CD4-positive, alpha-beta T cell treated with Interleukin-4 for 1 hour (primary cell): Measurements from ENCODE around the gene NCKAP5.
"Not testable (repeated sequence)": the region's sequence is repeated elsewhere in the genome, so short reads cannot be mapped to it uniquely, and the experiment has no call there.

Experiments
- DNase-seq, 2 donors: peaks; one replicate each; pipeline ENCODE4 v3.0.0-alpha.2; 2020 to 2022

The NCKAP5 gene

GRCh38 chr2:133492719-133493380 lies 75.4 kb downstream of the NCKAP5 start:
- DNase-seq, result no peak

- no peak for DNase-seq
Observed at GRCh38 chr2:133490411-133490980, 77.8 kb downstream of the NCKAP5 start.

GRCh38 chr2:133489641-133490410 lies 78.4 kb downstream of the NCKAP5 start:
- DNase-seq, result no peak

GRCh38 chr2:133489146-133489545 lies 79.1 kb downstream of the NCKAP5 start:
- DNase-seq, result no peak

GRCh38 chr2:133486771-133487191 lies 81.5 kb downstream of the NCKAP5 start:
- no peak for DNase-seq

GRCh38 chr2:133485868-133486267 lies 82.4 kb downstream of the NCKAP5 start:
- DNase-seq, result no peak

GRCh38 chr2:133484784-133485183 lies 83.5 kb downstream of the NCKAP5 start:
- DNase-seq, result no peak

GRCh38 chr2:133484106-133484505 lies 84.2 kb downstream of the NCKAP5 start:
- no peak for DNase-seq

GRCh38 chr2:133483181-133483580 lies 85.1 kb downstream of the NCKAP5 start:
- no peak for DNase-seq

GRCh38 chr2:133480707-133481429 lies 87.4 kb downstream of the NCKAP5 start:
- DNase-seq, result no peak

GRCh38 chr2:133477616-133477990 lies 90.7 kb downstream of the NCKAP5 start:
- no peak for DNase-seq

- no peak for DNase-seq
Observed at GRCh38 chr2:133476931-133477615, 91.2 kb downstream of the NCKAP5 start.

- DNase-seq, result no peak
Observed at GRCh38 chr2:133476286-133476685, 92.0 kb downstream of the NCKAP5 start.

GRCh38 chr2:133475610-133476009 lies 92.7 kb downstream of the NCKAP5 start:
- DNase-seq, result no peak

- not testable (repeated sequence) for DNase-seq
Observed at GRCh38 chr2:133470446-133470845, 97.8 kb downstream of the NCKAP5 start.

- DNase-seq, result no peak
Observed at GRCh38 chr2:133462811-133463210, 105.5 kb downstream of the NCKAP5 start.

- no peak for DNase-seq
Observed at GRCh38 chr2:133461484-133461883, 106.8 kb downstream of the NCKAP5 start.

- no peak for DNase-seq
Observed at GRCh38 chr2:133459590-133459989, 108.7 kb downstream of the NCKAP5 start.

- DNase-seq, result no peak
Observed at GRCh38 chr2:133458280-133458679, 110.0 kb downstream of the NCKAP5 start.

- DNase-seq, result no peak
Observed at GRCh38 chr2:133457861-133458260, 110.4 kb downstream of the NCKAP5 start.

- DNase-seq, result no peak
Observed at GRCh38 chr2:133456971-133457370, 111.3 kb downstream of the NCKAP5 start.

GRCh38 chr2:133456156-133456555 lies 112.1 kb downstream of the NCKAP5 start:
- DNase-seq, result no peak

GRCh38 chr2:133453032-133453431 lies 115.2 kb downstream of the NCKAP5 start:
- no peak for DNase-seq
